LHCN-M2 (cell line): ENCODE results near the gene KRTAP24-1. TPM values are rescaled to one million over a fixed set of nuclear protein-coding genes. Genes with fewer than 3 reads are reported as not detected.

ENCODE experiments used
- DNase-seq: peaks from one replicate; pipeline ENCODE4 v3.0.0-alpha.2; 2012; ENCODE audit warnings: low read depth
- total RNA-seq: library from RNA; depleted of rRNA; stranded (reverse); fragments of >200 nt; gene quantifications from 2 replicates; pipeline ENCODE4 v1.2.3, GENCODE V29; 2014; rRNA removed

The KRTAP24-1 gene
- total RNA-seq, 1 experiment from 2014 or later = not detected

DNA sequence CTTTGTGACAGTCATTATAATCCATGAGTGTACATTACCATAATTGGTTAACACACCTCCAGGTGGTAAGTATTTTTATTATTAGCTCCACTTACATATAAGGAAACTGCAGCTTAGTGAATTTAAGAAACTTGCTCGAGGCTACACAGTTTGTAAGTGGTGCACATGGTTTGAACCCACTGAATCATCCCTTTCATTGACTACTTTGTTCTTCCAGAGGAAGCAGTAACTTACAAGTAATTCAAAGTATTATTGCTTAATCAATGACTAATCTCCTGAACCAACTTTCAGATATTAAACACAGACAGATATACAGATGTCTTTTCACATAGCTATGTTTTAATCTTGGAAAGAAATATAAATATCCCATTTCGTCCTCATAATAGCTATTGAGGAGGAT is 48.1 kb downstream of the KRTAP24-1 start:
- no peak for DNase-seq

DNA sequence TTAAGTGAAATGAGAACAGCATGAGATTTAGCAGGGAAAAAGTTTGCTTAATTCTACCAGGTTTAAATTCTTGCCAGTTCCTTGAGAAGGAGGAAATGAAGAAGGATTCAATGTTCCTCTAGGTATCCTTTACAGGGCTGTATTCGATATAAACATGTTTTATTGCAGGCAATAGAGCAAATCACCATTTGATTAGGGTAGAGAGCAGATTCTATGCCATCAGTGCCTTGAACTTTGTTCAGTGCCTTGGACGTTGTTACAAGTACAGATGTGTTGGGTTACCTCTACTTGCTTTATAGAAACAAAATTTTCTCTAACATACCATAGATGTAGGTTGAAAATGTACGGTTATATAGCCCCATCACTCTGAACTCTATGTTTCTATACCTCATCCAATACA is 48.7 kb downstream of the KRTAP24-1 start:
- DNase-seq = no peak

DNA sequence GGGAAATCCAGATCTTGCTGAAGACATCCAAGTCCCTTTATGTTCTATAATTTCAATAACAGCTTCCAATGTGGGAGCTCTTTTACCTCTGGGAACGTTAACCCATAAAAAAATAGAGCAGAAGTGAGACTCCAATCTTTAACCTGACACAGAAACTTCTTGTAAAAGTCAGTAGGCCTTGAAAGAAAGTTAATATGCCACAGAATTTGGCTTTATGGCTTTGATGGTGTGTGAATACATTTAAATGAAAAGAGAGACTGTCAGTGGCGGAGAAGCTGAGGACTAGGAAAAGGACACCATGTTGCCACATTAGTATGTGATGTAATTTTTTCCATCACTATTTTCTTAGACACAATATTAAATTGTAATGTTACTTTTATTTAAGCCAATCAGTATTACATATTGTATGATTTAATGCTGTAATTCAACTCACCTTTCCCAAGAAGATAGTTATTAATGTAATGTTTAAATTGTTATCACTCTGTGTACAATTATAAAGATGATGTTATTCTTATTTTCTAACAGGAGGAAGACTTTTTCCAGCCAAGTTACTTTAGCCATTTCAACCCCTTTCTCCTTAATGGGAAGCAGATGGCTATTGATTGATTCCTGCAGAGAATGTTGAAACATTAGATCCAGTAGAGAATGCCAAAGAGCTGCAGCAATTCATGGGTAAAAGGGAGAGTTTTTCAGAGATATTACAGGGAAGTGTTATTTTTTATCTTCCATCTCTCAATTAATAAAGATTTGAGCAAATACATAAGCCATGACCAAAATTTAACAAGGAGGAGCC is 49.3 kb downstream of the KRTAP24-1 start:
- no peak for DNase-seq

DNA sequence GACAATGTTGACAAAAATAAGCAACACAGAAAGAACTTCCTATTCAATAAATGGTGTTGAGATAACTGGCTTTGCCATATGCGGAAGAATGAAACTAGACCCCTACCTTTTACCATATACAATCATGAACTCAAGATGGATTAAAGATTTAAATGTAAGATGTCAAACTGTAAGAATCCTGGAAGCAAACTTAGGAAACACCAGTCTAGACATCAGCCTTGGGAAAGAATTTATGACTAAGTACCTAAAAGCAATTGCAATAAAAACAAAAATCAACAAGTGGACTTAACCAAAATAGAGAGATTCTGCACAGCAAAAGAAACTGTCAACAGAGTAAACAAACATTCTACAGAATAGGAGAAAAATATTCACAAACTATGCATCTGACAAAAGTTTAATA is 50.7 kb downstream of the KRTAP24-1 start:
- DNase-seq = no peak

Other genes starting within 250 kb of the KRTAP24-1 start
- gene CLDN17, start 116.1 kb downstream of the KRTAP24-1 start, total RNA-seq = not detected in 2 replicates
- not detected in 2 replicates for gene CLDN8, start 66.9 kb downstream of the KRTAP24-1 start, total RNA-seq
- gene KRTAP25-1, start 6.6 kb upstream of the KRTAP24-1 start, total RNA-seq = not detected in 2 replicates
- gene KRTAP26-1, start 37.4 kb upstream of the KRTAP24-1 start, total RNA-seq = not detected in 2 replicates
- gene KRTAP27-1, start 54.7 kb upstream of the KRTAP24-1 start, total RNA-seq = not detected in 2 replicates
- not detected in 2 replicates for gene KRTAP23-1, start 65.7 kb upstream of the KRTAP24-1 start, total RNA-seq
- not detected in 2 replicates for gene KRTAP13-2, start 89.3 kb upstream of the KRTAP24-1 start, total RNA-seq
- not detected in 2 replicates for gene KRTAP13-1, start 113.1 kb upstream of the KRTAP24-1 start, total RNA-seq
- not detected in 2 replicates for gene KRTAP13-3, start 143.0 kb upstream of the KRTAP24-1 start, total RNA-seq
- gene KRTAP13-4, start 147.3 kb upstream of the KRTAP24-1 start, total RNA-seq = not detected in 2 replicates
- not detected in 2 replicates for gene KRTAP15-1, start 157.3 kb upstream of the KRTAP24-1 start, total RNA-seq
- not detected in 2 replicates for gene KRTAP19-1, start 197.4 kb upstream of the KRTAP24-1 start, total RNA-seq
- not detected in 2 replicates for gene KRTAP19-2, start 204.5 kb upstream of the KRTAP24-1 start, total RNA-seq
- gene KRTAP19-3, start 209.1 kb upstream of the KRTAP24-1 start, total RNA-seq = not detected in 2 replicates
- not detected in 2 replicates for gene KRTAP19-4, start 214.2 kb upstream of the KRTAP24-1 start, total RNA-seq
- gene KRTAP19-5, start 219.2 kb upstream of the KRTAP24-1 start, total RNA-seq = not detected in 2 replicates